ENCODE data around the gene DGKG.

DNA sequence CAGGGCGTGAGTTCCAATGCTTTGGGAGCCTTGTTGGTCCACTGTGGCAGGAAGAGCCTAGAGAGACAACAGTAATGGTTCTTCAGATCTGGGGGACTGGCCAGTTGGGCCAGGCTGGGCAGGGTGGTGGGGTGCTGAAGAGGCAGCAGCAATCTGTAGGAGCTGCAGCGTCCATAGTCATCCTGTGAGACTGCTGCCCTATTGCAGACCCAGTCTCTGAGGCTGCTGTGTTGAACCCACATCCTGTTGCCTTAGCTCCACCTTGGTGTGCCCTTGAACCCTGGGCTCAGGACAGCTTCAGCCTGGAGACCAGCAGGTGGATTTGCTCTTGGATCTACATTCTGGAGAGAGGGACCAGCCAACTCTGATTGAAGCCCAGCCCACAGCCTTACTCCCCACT, 229.5 kb downstream of the DGKG start:
- TF ChIP-seq CTCF (IDR thresholded peaks at IDR 0.05) (no peak), EZH2 (IDR thresholded peaks at IDR 0.05; ENCODE audit: borderline replicate concordance, insufficient read depth, low read depth, low read length, poor library complexity, severe bottlenecking) (no peak)

Measured in B cell (primary cell).